Daoy (cell line): Measurements from ENCODE around the gene CCDC40. TPM values are rescaled to one million over a fixed set of nuclear protein-coding genes. Genes with fewer than 3 reads are reported as not detected.
A peak's percentile ranks its signal among the peaks of the same experiment; 100 is the strongest.

ENCODE experiments used
- DNase-seq: peaks from one replicate; pipeline ENCODE4 v3.0.0-alpha.2; 2015; ENCODE audit warnings: low read depth
- total RNA-seq: library from RNA; depleted of rRNA; stranded (reverse); fragments of >200 nt; shearing (Covaris generic); gene quantifications from 2 replicates; pipeline ENCODE4 v1.2.3, GENCODE V29; 2014

The CCDC40 gene
- total RNA-seq, 1 experiment from 2014 or later: 1.7 TPM

GRCh38 chr17:80000981-80001775 is 35.3 kb upstream of the CCDC40 start:
- no peak for DNase-seq

GRCh38 chr17:80002070-80002641 is 34.3 kb upstream of the CCDC40 start:
- no peak for DNase-seq

- DNase-seq: no peak
Observed at GRCh38 chr17:80002690-80003490, 33.6 kb upstream of the CCDC40 start.

GRCh38 chr17:80003969-80004368 is 32.5 kb upstream of the CCDC40 start:
- no peak for DNase-seq

- peak; percentile 30 for DNase-seq
Observed at GRCh38 chr17:80005360-80006338, 30.8 kb upstream of the CCDC40 start.

- DNase-seq: no peak
Observed at GRCh38 chr17:80006339-80006720, 30.1 kb upstream of the CCDC40 start.

- DNase-seq: no peak
Observed at GRCh38 chr17:80006811-80007752, 29.4 kb upstream of the CCDC40 start.

- DNase-seq: no peak
Observed at GRCh38 chr17:80007939-80008338, 28.5 kb upstream of the CCDC40 start.

- DNase-seq: peak; percentile 69
Observed at GRCh38 chr17:80008383-80008840, 28.0 kb upstream of the CCDC40 start.

GRCh38 chr17:80008848-80009247 is 27.6 kb upstream of the CCDC40 start:
- no peak for DNase-seq

- DNase-seq: no peak
Observed at GRCh38 chr17:80009391-80010282, 26.8 kb upstream of the CCDC40 start.

GRCh38 chr17:80010283-80010858 is 26.1 kb upstream of the CCDC40 start:
- DNase-seq: no peak

- DNase-seq: no peak
Observed at GRCh38 chr17:80011989-80012555, 24.4 kb upstream of the CCDC40 start.

GRCh38 chr17:80012765-80013741 is 23.4 kb upstream of the CCDC40 start:
- DNase-seq: no peak

- DNase-seq: no peak
Observed at GRCh38 chr17:80017226-80018010, 19.0 kb upstream of the CCDC40 start.

- no peak for DNase-seq
Observed at GRCh38 chr17:80018917-80019651, 17.4 kb upstream of the CCDC40 start.
